ENCODE data around the gene NR1D1.
A peak's percentile ranks its signal among the peaks of the same experiment; 100 is the strongest.

The NR1D1 gene

GRCh38 chr17:40091691-40092397 is 8.5 kb downstream of the NR1D1 start:
- no peaks in the 10 kb centered on the region for H3K9me3 ChIP-seq (ENCODE audit: control insufficient read depth, insufficient read depth, low read depth, low read length)
- H3K36me3 ChIP-seq (ENCODE audit: control insufficient read depth in 2 of 2, insufficient read depth in 1 of 2, low read length in 2 of 2) = peaks cover 9 to 64% of the 10 kb centered on the region in 2 experiments; a peak in 2 of 3 replicates
- CTCF ChIA-PET = interaction anchor here (1.1 to 1.5 kb wide), 3 partner anchors 16 to 27 kb away, joined by 4 to 9 read pairs (median 6); no protein-coding TSS in a partner anchor
- H3K27ac ChIP-seq (ENCODE audit: extremely low read depth, low read depth, low read length) = no peak overlapping the region
- peak; percentile 48 for TF ChIP-seq KLF1 (tag by site-specific recombination; IDR thresholded peaks at IDR 0.05)
- no peak for TF ChIP-seq ZNF239 (tag by site-specific recombination; IDR thresholded peaks at IDR 0.05)
- TF ChIP-seq ZNF521 (tag by site-specific recombination; IDR thresholded peaks at IDR 0.05) = no peak
- 0 out of 2 replicates have a peak, but pooled peaks have one; percentile 20 for TF ChIP-seq WT1 (tag by site-specific recombination; IDR thresholded peaks at IDR 0.05)
- TF ChIP-seq ZNF350 (tag by site-specific recombination; IDR thresholded peaks at IDR 0.05) = no peak
- peak; percentile 49 for TF ChIP-seq ZFHX2 (tag by site-specific recombination; conservative IDR thresholded peaks at IDR 0.05)
- TF ChIP-seq GLIS2 (tag by site-specific recombination; IDR thresholded peaks at IDR 0.05) = peak; percentile 36
- POLR2A ChIA-PET = interaction anchor here (0.6 to 2.1 kb wide), 2 partner anchors 19 to 528 kb away, joined by 5 to 10 read pairs; no protein-coding TSS in a partner anchor
- H3K4me3 ChIP-seq (ENCODE audit: low read depth, low read length) = no peak overlapping the region
- no peaks in the 10 kb centered on the region for H3K4me1 ChIP-seq (ENCODE audit: control insufficient read depth, insufficient read depth, low read length)

GRCh38 chr17:40090237-40091119 is 9.9 kb downstream of the NR1D1 start:
- Histone ChIP-seq H3K4me3 (ENCODE audit: low read depth, low read length) (no peak overlapping the region), H3K27ac (ENCODE audit: extremely low read depth, low read depth, low read length) (no peak overlapping the region), H3K9me3 (ENCODE audit: control insufficient read depth, insufficient read depth, low read depth, low read length) (no peaks in the 10 kb centered on the region), H3K36me3 (ENCODE audit: control insufficient read depth in 2 of 2, insufficient read depth in 1 of 2, low read length in 2 of 2) (peaks cover 12 to 60% of the 10 kb centered on the region in 2 experiments; a peak in 2 of 3 replicates), H3K4me1 (ENCODE audit: control insufficient read depth, insufficient read depth, low read length) (no peaks in the 10 kb centered on the region)
- ChIA-PET POLR2A (interaction anchor here (0.9 to 1.5 kb wide), 4 partner anchors 17 to 36 kb away, joined by 3 to 6 read pairs (median 4); partner anchors contain the start of gene MED24), CTCF (interaction anchor here (0.6 to 3.6 kb wide), 7 partner anchors 15 to 77 kb away, joined by 3 to 21 read pairs (median 3); no protein-coding TSS in a partner anchor)
- TF ChIP-seq ZNF292 (tag by site-specific recombination; IDR thresholded peaks at IDR 0.05; ENCODE audit: borderline replicate concordance, low read depth) (no peak), ZNF324 (tag by site-specific recombination; IDR thresholded peaks at IDR 0.05) (no peak), ZBTB11 (tag by site-specific recombination; conservative IDR thresholded peaks at IDR 0.05; ENCODE audit: low read depth) (no peak), ZBTB10 (tag by site-specific recombination; IDR thresholded peaks at IDR 0.05) (0 out of 2 replicates have a peak, but pooled peaks have one; percentile 35), PBX3 (CRISPR knock-in tag; IDR thresholded peaks at IDR 0.05) (no peak), KLF9 (tag by site-specific recombination; IDR thresholded peaks at IDR 0.05; ENCODE audit: low read depth) (no peak), ZNF423 (tag by site-specific recombination; IDR thresholded peaks at IDR 0.05) (no peak), ZBTB7A (tag by site-specific recombination; IDR thresholded peaks at IDR 0.05; ENCODE audit: low read depth) (no peak), ZNF677 (tag by site-specific recombination; IDR thresholded peaks at IDR 0.05) (no peak), HOXA7 (CRISPR knock-in tag; IDR thresholded peaks at IDR 0.05; ENCODE audit: borderline replicate concordance) (no peak), BCL11B (tag by site-specific recombination; IDR thresholded peaks at IDR 0.05; ENCODE audit: low read depth) (no peak), SP2 (tag by site-specific recombination; IDR thresholded peaks at IDR 0.05) (peak; percentile 16; the same call in 1 of the 2 replicates), ZNF76 (tag by site-specific recombination; IDR thresholded peaks at IDR 0.05; ENCODE audit: borderline replicate concordance, low read depth) (no peak), EGR2 (tag by site-specific recombination; IDR thresholded peaks at IDR 0.05; ENCODE audit: low read depth) (peak; percentile 55), ZNF692 (tag by site-specific recombination; IDR thresholded peaks at IDR 0.05) (no peak), PRDM1 (tag by site-specific recombination; IDR thresholded peaks at IDR 0.05) (no peak), OSR2 (tag by site-specific recombination; IDR thresholded peaks at IDR 0.05) (no peak), ZFHX2 (tag by site-specific recombination; conservative IDR thresholded peaks at IDR 0.05) (peak; percentile 80)

Data from HEK293 (cell line).